Ovary (tissue), 9 donors: ENCODE measurements around the gene PCDHGA11. TPM values are rescaled to one million over a fixed set of nuclear protein-coding genes. Genes with fewer than 3 reads are reported as not detected.

Experiments
- DNase-seq, 5 donors: peaks; one replicate each; pipeline ENCODE4 v3.0.0-alpha.2; 2019 to 2020
- H3K27ac ChIP-seq, 2 donors: fragments of 200-600 bp; one replicate each; pipeline versions ENCODE4 v1.5.1 to v1.8.0; 2019 to 2022
- H3K27me3 ChIP-seq: fragments of 200-600 bp; one replicate; pipeline ENCODE4 v1.8.0; 2022
- H3K36me3 ChIP-seq: fragments of 200-600 bp; sonication (generic); one replicate; pipeline ENCODE4 v1.5.1; 2019
- H3K4me1 ChIP-seq: one replicate; pipeline ENCODE4 v1.8.1; 2013; ENCODE audit warnings: mild to moderate bottlenecking, moderate library complexity; ENCODE audit not compliant: insufficient read depth
- H3K4me3 ChIP-seq: fragments of 200-600 bp; sonication (generic); one replicate; pipeline ENCODE4 v1.5.1; 2017
- H3K9me3 ChIP-seq, 2 donors: fragments of 200-600 bp in 1 of 2; sonication (generic) in 1 of 2; one replicate each; pipeline versions ENCODE4 v1.5.1 to v1.8.1; 2013 to 2019; ENCODE audit warnings: mild to moderate bottlenecking in 1 of 2, moderate library complexity in 1 of 2
- EP300 ChIP-seq: sonication (generic); formaldehyde crosslinking; IDR thresholded peaks from one replicate; pipeline ENCODE4 v1.6.1; 2017; ENCODE audit warnings: antibody characterized with exemption
- POLR2A ChIP-seq: fragments of 450-650 bp; IDR thresholded peaks from one replicate; pipeline ENCODE4 v1.6.1; 2017; ENCODE audit warnings: antibody characterized with exemption, mild to moderate bottlenecking, moderate library complexity
- WGBS, 3 donors: extraction: QIAGEN DNeasy Blood & Tissue Kit in 1 of 3; methylation state at CpG; one replicate each; pipeline versions ENCODE4 v1.1.5 to v1.1.7; 2013 to 2017; 5-methylcytosine and 5-hydroxymethylcytosine counted together
- intact Hi-C, 4 donors: fragments of 100-400 bp; cut with DNase I; formaldehyde crosslinking; loops; one replicate each; pipeline versions ENCODE4 v1.11.0 to v1.15.1; 2022 to 2023
- polyA plus RNA-seq, 2 donors: library from polyadenylated mRNA; stranded (reverse); fragments of 200-250 nt in 1 of 2; fragments of 350-450 nt in 1 of 2; fragmentation: Illumina TruSeq in 1 of 2; extraction: RNeasy Lipid Tissue Mini Kit (QIAGEN cat#74804) in 1 of 2; gene quantifications; one replicate each; pipeline ENCODE4 v1.2.3, GENCODE V29; 2013 to 2014
- total RNA-seq, 7 donors: library from RNA; depleted of rRNA in 2 of 7; stranded (reverse); fragments of >200 nt in 2 of 7; fragmentation: NEBNext Ultra II Directional in 3 of 7; extraction: Animal tissue kit (Norgen Biotek cat#: 25700) in 3 of 7; gene quantifications; one replicate each; pipeline versions ENCODE4 v1.1.0 to v1.2.4, GENCODE V29; 2016 to 2023
- TF ChIP-seq, protein P1 (sequence below), 3 donors: fragments of 450-650 bp in 2 of 3; fragments of 200-600 bp in 1 of 3; IDR thresholded peaks; one replicate each; pipeline versions ENCODE4 v1.5.1 to v1.8.0; 2016 to 2022; ENCODE audit warnings: antibody characterized with exemption in 3 of 3, mild to moderate bottlenecking in 1 of 3
- donor health status: DM: no; HTN: no; CAD: no; lungs with moderate emphysema.
- donor health status: DM: no; HTN: no; CAD: no.
- donor health status: Bipolar disorder and iron deficiency.
- donor health status: DM: yes; HTN: yes; CAD: no.
- donor health status: DM: no; HTN: no; CAD: no.
- donor health status: DM: yes; HTN: yes; CAD: no.

The PCDHGA11 gene
- total and polyA plus RNA-seq, 9 donors = 1.4 to 7.7 (median 4.7) TPM

GRCh38 chr5:141419074-141419880, 1.6 kb upstream of the PCDHGA11 start:
- no peaks in the 10 kb centered on the region for H3K27me3 ChIP-seq
- peaks cover 15 to 50% of the 10 kb centered on the region in 2 donors for H3K9me3 ChIP-seq
- 23 to 34% (median 23%) methylated on average over 74 of the region's 74 CpGs for whole genome bisulfite sequencing, 3 donors
- peaks cover 2% of the 10 kb centered on the region for H3K4me1 ChIP-seq
- no peaks in the 10 kb centered on the region for H3K36me3 ChIP-seq
- intact Hi-C loops = loop anchor here in 2 of 4 donors (5.0 to 10.0 kb wide), 2 partner anchors 106 to 138 kb away; no protein-coding TSS in a partner anchor
- H3K4me3 ChIP-seq = no peak overlapping the region
- H3K27ac ChIP-seq = no peak overlapping the region
- DNase-seq = no peak
- TF ChIP-seq, protein P1, sequence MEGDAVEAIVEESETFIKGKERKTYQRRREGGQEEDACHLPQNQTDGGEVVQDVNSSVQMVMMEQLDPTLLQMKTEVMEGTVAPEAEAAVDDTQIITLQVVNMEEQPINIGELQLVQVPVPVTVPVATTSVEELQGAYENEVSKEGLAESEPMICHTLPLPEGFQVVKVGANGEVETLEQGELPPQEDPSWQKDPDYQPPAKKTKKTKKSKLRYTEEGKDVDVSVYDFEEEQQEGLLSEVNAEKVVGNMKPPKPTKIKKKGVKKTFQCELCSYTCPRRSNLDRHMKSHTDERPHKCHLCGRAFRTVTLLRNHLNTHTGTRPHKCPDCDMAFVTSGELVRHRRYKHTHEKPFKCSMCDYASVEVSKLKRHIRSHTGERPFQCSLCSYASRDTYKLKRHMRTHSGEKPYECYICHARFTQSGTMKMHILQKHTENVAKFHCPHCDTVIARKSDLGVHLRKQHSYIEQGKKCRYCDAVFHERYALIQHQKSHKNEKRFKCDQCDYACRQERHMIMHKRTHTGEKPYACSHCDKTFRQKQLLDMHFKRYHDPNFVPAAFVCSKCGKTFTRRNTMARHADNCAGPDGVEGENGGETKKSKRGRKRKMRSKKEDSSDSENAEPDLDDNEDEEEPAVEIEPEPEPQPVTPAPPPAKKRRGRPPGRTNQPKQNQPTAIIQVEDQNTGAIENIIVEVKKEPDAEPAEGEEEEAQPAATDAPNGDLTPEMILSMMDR (IDR thresholded peaks at IDR 0.05) = no peak
- no peak for TF ChIP-seq POLR2A
- no peak for TF ChIP-seq EP300

GRCh38 chr5:141421489-141421855, 621 bp downstream of the PCDHGA11 start:
- no peak for DNase-seq
- peaks cover 19 to 49% of the 10 kb centered on the region in 2 donors for H3K9me3 ChIP-seq
- no peaks in the 10 kb centered on the region for H3K27me3 ChIP-seq
- no peak overlapping the region for H3K4me3 ChIP-seq
- H3K4me1 ChIP-seq = peaks cover 2% of the 10 kb centered on the region
- WGBS, 3 donors = 8 to 12% (median 11%) methylated on average over 13 of the region's 13 CpGs
- no peaks in the 10 kb centered on the region for H3K36me3 ChIP-seq
- TF ChIP-seq, protein P1 (IDR thresholded peaks at IDR 0.05) = no peak
- intact Hi-C loops = no loop called here
- H3K27ac ChIP-seq = no peak overlapping the region

DNA sequence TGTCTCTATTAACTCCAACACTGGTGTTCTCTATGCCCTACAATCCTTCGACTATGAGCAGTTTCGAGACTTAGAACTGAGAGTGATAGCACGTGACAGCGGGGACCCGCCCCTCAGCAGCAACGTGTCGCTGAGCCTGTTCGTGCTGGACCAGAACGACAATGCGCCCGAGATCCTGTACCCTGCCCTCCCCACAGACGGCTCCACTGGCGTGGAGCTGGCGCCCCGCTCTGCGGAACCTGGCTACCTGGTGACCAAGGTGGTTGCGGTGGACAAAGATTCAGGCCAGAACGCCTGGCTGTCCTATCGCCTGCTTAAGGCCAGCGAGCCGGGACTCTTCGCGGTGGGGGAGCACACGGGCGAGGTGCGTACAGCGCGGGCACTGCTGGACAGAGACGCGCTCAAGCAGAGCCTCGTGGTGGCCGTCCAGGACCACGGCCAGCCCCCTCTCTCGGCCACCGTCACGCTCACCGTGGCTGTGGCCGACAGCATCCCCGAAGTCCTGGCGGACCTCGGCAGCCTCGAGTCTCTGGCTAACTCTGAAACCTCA, 2.0 kb downstream of the PCDHGA11 start:
- no peak overlapping the region for H3K4me3 ChIP-seq
- no peak for DNase-seq
- H3K27ac ChIP-seq = no peak overlapping the region
- peaks cover 22 to 61% of the 10 kb centered on the region in 2 donors for H3K9me3 ChIP-seq
- no peaks in the 10 kb centered on the region for H3K27me3 ChIP-seq
- TF ChIP-seq, protein P1 (IDR thresholded peaks at IDR 0.05) = no peak
- TF ChIP-seq EP300 (no peak), POLR2A (no peak)
- 18 to 31% (median 20%) methylated on average over 37 to 42 of the region's 42 CpGs for WGBS, 3 donors
- H3K4me1 ChIP-seq = peaks cover 2% of the 10 kb centered on the region
- intact Hi-C loops = no loop called here
- H3K36me3 ChIP-seq = no peaks in the 10 kb centered on the region

DNA sequence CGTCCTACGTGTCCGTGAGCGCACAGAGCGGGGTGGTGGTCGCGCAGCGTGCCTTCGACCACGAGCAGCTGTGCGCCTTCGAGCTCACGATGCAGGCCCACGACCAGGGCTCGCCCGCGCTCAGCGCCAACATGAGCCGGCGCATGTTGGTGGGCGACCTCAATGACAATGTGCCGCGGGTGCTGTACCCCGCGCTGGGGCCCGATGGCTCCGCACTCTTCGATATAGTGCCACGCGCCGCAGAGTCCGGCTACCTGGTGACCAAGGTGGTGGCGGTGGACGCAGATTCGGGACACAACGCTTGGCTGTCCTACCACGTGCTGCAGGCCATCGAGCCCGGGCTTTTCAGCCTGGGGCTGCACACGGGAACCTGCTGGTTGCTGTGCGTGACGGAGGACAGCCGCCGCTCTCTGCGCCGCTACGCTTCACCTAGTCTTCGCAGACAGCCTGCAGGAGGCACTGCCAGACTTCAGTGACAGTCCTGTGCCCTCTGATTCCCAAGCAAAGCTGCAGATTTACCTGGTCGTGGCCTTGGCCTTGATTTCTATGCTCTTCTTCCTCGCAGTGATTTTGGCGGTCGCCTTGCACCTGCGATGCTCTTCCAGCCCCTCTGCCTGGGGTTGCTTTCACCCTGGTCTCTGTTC, 7.1 kb downstream of the PCDHGA11 start:
- H3K27me3 ChIP-seq = no peaks in the 10 kb centered on the region
- TF ChIP-seq, protein P1 (IDR thresholded peaks at IDR 0.05) = no peak
- no peak for TF ChIP-seq POLR2A
- no peak for TF ChIP-seq EP300
- no peaks in the 10 kb centered on the region for H3K4me1 ChIP-seq
- no peak overlapping the region for H3K4me3 ChIP-seq
- no peak overlapping the region for H3K27ac ChIP-seq
- intact Hi-C loops = no loop called here
- H3K9me3 ChIP-seq = peaks cover 17 to 58% of the 10 kb centered on the region in 2 donors
- H3K36me3 ChIP-seq = no peaks in the 10 kb centered on the region
- no peak for DNase-seq
- 36 to 53% (median 36%) methylated on average over 31 to 53 of the region's 53 CpGs for WGBS, 3 donors
